GM21528 (cell line): ENCODE data around the gene MANSC1.
"Not testable (repeated sequence)": the region's sequence is repeated elsewhere in the genome, so short reads cannot be mapped to it uniquely, and the experiment has no call there.

Source experiments
- ATAC-seq: cut with Tn5 transposase; IDR thresholded peaks from one replicate; pipeline ENCODE4 v1.9.1; 2021; ENCODE audit warnings: mild to moderate bottlenecking, moderate library complexity; ENCODE audit not compliant: unreplicated experiment, low FRiP score

The MANSC1 gene

DNA sequence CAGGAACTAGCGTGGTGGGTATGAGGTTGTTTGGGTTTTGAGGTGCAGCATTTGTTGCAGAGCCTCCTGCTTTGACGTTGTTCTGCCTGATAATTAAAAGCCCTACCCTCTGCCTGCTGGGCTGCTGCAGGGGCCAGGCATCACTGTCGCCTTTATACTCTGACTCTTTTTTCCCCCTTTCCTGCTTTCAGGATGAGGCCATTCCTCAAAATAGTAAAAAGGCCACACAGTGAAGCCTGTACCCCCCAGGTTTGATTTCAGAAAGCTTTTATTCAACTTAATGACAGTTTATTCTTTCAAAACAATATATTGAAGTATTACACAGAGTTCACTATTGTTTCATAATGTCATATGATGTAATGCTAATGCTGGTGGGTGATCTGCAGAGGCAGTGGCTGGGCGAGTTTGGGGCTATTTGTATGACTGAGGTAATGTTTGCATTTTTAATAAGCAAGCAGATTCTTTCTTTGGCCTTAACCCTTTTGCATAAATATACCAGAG lies 15.9 kb upstream of the MANSC1 start:
- ATAC-seq, result no peak

DNA sequence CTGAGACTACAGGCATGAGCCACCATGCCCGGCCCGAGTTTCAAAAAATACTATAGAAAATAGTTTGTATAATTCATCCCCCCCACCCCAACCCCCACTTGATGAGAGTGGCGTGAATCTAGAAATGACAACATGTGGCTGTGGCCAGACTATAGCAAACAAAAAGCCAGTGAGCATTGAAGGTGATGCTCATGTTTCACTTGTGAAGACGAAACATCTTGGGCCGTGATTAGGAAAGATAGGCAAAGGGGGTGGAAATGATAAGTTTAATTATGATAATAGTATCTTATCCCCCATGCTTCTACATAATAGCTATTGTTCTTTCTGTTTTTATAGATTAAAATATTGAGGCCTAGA lies 15.4 kb upstream of the MANSC1 start:
- no peak for ATAC-seq

DNA sequence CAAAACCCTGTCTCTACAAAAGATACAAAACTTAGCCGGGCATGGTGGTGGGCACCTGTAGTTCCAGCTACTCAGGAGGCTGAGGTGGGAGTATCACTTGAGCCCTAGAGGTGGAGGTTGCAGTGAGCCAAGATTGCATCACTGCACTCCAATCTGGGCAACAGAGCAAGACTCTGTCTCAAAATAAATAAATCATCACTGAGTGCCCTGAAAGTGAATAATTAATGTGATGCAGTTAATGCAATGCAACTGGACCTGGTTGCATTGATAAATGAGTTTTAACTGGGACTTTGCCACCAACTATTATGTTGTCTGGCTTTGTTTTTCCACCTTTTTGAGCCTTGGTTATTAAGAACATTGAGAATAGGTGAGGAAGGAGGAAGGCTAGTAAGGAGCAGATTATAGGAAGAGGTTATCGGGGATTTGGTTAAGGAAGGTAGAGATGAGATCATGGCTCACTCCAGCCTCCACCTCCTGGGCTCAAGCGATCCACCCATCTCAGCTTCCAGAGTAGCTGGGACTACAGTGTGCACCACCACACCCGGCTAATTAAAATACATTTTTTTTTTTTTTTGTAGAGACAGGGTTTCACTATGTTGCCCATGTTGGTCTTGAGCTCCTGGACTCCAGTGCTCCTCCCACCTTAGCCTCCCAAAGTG lies 14.9 kb upstream of the MANSC1 start:
- no peak for ATAC-seq

DNA sequence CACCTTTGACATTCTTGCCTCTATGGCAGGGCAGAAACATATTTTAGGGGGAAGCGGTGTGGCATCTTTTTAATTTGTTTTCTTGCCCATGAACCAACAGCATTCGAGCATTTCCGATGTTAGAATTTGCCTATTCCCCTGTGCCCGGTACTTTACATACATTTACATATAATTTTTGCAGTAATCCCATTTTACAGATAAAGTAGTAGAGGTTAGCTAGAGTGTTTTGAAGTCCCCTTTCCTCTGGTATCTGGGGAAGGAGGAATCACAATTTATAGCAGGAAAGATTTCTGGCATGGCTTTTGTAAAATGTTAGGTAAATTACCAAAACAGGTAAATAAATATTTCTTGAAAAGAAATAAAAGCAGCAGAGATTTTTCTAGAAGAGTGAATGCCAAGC lies 8.5 kb upstream of the MANSC1 start:
- ATAC-seq, result no peak

DNA sequence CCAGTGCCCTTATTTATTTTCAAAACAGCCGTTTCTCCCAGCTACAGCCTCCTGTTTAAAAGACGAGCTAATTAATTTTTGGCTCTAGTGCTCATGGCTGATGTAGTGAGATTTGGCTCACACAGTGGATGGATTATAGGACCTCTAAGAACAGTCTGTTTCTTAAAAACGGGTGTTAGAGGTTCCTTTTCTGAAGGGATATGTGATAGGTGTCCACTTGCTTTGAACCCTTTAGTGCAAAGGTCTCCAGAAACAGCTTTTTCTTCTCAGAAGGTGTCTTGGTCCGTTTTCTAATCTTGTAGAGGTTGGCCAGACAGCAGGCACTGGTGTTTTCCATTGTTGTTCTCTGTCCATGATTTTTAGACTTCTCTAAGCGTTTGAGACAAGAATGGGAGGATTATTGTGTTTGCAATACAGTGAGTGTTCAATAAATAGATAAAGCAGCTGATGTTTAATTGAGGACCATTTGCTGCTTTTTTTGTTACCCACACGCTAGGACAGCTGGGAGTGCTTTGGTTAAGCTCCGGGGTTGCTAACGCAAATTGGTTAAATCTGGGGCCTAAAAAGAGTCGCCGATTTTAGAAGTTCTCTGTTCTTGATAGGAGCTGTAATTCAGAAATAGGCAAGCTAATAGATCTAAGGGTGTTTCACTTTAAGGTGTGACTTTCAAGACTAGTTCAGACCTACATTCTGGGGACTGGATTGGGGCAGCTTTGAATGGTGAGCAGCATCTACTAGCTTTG lies 7.8 kb upstream of the MANSC1 start:
- ATAC-seq, result no peak

DNA sequence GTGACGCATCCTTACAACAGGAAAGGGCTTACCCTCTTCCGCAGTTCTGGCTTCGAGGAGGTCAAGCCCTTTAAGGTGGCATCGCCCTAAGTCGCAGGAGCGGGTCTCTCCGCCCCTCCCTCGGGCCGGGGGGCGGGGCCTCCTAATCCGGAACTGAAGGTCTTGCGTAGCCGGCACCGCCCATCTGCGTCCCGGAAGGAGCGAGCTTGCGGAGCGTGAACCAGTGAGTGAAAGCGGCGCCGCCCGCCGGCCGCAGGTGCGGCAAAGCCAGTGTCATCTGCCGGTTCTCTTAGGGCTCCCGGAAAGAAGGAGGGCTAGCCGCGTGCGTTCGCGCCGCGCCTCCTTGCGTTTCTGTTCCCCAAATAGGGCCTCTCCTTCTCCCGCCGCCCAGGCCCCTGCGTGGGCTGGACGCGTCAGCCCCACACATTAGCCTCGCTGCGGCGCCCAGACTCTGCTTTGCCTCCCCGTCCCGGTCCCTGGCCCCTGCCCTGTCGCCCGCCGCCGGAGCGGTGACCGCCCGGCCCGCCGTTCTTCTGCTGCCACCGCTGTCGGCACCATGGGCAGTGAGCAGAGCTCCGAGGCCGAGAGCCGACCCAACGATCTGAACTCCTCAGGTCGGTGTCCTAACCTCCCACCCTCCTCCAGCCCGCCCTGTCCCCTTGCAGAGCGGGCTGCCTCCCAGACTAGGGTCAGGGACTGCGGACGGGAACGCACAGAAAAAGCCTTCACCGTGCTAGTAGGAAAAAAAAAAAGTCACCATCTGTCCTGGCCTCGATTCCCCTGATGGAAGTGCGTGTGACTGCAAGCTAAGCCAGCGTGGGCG lies 7.1 kb upstream of the MANSC1 start, which contains the start of gene BORCS5:
Gene BORCS5, plus strand, starts transcription at position 183 of the 823 bp plus-strand sequence. Its CDS starts 374 bp downstream, at position 557.
- ATAC-seq, result peak; percentile 93

DNA sequence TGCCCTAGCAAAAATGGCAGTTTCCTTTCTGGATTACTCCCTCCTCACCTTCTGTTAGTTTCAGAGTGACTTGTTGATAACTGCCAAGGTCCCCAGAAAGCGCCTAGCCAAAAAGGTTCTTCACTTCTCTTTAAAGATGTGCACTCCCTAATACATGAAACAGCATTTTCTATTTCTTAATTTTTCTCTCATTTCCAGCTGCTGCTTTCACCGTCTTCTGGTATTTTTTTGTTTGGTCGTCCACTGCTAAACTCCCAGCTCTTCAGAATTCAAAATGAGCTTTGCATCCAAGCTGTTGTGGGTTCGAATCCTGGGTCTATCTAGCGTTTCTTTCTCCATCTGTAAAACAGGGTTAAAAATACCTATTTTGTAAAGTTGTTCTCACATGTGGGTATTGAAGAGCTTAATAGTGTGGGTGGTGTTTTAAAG lies 6.4 kb upstream of the MANSC1 start:
- ATAC-seq, result no peak

DNA sequence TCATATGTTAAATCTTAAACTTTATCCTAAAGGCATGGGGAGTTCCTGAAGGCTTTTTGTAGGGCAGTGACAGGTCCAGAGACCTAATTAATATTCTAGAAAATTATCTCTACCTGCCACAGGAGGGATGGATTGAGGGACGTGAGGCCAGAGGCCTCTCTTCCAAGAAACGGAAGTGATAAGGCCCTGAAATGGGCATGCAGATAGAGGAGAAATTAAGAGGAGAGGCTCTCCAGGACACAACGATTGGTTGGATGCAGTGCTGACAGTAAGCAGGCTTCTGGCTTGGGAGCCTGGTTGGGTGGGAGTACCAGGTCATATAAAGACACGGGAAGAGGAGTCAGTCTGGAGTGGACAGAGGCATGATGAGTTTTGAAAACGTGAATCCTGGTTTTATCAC lies 3.8 kb upstream of the MANSC1 start:
- no peak for ATAC-seq

DNA sequence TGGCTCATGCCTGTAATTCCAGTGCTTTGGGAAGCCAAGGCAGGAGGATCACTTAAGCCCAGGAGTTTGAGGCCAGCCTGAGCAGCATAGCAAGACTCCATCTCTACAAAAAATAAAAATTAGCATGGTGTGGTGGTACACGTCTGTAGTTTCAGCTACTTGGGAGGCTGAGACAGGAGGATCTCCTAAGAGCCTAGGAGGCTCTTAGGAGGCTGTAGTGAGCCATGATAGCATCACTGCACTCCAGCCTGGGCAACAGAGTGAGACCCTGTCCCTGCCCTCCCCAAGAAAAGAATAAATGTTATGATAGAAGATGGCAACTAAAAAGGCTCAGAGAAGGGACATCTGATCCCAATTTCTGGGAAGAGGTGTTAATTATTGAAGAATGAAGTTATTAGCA lies 3.2 kb upstream of the MANSC1 start:
- no peak for ATAC-seq

DNA sequence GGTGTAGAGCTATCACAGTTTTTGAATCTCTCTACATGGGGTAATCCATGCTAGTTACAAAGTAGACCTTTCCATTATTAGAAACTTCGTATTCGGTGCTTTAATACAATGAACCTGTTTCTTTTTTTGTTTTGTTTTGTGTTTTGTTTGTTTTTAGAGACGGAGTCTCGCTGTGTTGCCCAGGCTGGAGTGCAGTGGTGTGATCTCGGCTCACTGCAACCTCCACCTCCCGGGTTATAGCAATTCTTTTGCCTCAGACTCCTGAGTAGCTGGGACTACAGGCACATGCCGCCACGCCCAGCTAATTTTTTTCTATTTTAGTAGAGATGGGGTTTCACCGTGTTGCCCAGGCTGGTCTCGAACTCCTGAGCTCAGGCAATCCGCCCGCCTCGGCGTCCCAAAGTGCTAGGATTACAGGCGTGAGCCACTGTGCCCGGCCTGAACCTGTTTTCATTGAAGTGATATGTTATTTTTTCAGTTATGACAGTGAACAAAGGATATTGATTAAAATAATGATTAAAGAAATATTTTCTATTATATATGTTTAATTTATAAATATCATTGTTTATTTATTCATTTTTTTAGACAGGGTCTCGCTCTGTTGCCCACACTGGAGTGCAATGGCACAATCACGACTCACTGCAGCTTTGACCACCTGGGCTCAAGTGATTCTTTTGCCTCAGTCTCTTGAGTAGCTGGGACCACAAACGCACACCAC lies 1.6 kb upstream of the MANSC1 start:
- not testable (repeated sequence) for ATAC-seq

DNA sequence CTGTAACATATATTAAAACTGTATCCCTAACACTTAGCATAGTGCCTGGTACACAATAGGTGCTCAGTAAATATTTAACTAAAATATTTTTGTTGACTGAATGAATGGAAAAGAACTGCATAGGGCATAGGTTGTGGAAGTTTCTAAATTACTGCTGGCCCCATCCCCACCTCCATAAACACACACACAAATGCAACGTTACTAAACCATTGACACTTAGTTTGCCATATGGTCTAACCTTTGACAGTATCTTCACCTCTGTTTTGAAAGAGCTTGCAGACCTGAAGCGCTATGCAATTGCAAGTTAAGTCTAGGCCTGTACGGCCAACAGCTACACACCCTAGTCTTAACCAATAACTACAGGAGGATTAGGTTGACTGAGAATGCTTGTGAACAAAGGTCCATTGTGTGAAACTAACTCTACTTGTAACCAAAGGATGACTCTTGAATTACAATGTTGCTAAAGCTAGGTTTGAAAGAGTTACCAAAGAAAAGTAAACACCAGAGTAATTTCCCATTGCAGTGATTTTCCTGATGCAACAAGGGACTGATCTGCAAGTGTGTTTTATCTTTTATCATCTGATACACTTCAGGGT lies 924 bp upstream of the MANSC1 start:
- no peak for ATAC-seq

DNA sequence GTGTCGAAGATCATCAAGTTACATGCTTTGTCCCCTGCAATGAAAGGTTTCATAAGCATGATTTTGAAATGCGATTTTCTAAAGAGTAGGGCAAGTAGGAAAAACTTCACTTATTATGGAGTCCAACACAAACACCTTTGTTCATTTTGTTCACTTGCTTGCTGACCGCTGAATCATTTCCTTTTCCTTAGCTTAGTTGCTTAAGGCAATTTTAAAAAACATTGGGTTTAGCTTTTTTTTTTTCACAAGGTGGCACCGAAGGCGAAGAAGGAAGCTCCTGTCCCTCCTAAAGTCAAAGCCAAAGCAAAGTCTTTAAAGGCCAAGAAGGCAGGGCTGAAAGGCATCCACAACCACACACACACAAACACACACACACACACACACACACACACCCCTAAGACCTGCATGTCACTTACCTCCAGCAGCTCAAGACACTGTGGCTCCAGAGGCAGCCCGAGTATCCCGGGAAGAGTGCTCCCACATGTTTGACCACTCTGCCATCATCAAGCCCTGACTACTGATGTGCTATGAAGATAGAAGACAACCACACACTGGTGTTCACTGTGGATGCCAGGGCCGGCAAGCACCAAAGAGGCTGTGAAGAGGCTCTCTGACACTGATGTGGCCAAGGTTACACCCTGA lies 11.4 kb downstream of the MANSC1 start:
- ATAC-seq, result no peak

DNA sequence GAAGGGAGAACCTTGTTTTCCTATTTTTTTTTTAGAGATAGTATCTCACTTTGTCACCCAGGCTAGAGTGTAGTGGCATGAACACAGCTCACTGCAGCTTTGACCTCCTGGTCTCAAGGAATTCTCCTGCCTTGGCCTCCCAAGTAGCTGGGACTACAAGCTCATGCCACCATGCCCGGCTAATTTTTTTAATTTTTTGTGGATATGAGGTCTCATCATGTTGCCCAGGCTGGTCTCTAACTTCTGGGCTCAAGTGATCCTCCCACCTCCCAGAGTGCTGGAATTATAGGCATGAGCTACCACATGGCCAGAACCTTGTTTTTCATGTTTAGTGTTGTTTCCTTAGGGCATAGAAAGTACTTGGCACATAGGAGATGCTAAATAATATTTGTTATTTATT lies 13.5 kb downstream of the MANSC1 start:
- ATAC-seq, result no peak

DNA sequence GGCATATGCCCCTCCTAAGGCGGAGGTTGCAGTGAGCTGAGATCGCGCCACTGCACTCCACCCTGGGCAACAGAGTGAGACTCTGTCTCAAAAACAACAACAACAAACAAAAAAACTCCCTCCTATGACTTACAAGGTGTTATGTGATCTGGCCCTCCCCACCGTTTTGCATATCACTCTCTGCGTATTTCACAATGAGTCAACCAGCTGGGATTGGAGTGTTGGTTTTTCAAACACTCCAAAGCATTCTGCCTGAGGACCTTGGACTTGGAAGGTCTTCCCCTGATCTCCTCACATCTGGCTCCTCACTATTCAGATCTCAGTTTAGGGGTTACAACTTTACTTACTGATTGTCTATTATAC lies 14.0 kb downstream of the MANSC1 start:
- ATAC-seq, result no peak

DNA sequence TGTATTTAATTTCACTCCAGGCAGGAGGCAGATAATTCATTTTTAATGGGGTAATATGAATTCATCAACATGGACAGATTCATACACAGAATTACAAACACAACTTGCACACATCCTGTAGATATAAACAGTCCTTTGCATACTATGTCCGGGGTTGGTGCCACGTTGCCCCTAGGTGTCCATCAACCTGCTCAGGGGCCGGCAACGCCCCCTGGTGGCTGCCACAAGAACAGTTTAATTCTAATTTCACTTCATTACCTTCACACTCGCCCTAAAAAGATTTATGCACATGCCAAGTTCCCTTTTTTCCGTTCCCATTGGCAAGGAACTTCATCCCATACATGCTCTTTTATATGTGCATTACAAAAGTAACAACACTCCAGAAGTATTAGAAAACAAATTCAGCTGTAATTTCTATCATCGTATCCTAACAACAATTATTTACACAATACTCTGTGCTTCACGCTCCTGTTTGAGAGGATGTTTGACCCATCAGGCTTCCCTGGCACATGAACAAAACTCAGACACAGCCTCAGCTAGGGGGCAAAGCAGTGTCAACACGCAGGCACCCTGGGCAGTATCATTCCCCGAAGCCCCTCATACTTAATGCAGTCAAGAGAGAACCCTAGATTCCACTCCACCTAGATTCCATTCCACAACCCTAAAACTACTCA lies 15.5 kb downstream of the MANSC1 start:
- peak; percentile 64 for ATAC-seq

DNA sequence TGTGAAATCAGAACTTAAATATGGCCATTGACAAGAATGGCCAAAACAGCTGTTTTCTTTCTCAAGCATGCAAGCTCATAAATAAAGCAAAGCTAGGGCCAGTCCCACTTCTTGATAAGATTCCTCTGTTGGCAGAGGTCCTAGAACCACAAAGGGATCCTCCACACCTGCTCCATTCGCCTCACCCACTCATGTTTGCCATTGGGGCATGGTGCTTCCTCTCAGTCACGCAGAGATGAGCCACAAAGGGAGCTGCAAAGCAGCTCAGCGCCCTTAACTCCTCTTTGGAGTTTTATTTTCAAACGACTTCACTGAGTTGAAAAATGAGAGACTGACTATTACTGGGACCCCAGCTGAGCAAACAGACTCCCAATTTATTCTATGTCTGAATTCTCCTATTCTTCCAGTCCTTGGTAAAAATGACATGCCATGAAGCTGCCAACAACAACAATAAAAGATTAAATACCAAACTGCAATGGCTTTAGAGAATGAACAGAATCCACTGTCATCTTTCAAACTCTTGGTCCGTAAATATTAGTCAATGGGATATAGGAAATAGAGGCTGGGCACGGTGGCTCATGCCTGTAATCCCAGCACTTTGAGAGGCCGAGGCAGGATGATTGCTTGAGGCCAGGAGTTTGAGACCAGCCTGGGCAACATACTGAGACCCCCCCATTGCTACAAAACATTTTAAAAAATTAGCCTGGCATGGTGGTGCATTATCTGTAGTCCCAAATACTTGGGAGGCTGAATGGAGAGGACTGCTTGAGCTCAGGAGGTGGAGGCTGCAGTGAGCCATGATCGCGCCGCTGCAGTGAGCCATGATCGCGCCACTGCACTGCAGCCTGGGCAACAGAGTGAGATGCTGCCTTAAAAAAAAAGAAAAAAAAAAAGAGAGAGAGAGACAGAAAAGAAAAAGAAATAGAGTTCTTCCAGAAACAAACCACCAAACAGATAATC lies 16.4 kb downstream of the MANSC1 start:
- no peak for ATAC-seq

DNA sequence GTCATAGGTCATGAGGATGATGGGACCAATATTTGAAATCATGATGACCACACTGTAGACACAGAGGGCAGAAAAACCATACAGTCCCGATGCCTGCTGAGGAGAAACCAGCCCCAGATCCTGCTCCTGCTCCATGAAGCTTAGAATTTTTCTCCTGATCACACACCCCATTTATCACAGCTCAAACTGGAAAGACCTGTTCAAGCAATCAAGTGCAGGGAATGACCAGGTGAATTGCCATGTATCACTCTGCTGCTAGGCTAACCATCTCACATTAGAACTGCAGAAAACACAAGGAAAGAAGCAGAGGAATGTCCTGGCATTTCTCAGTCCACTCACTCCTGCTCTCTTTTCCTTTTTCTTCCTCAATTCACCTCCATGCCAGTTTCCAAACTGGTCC lies 18.1 kb downstream of the MANSC1 start:
- ATAC-seq, result no peak

DNA sequence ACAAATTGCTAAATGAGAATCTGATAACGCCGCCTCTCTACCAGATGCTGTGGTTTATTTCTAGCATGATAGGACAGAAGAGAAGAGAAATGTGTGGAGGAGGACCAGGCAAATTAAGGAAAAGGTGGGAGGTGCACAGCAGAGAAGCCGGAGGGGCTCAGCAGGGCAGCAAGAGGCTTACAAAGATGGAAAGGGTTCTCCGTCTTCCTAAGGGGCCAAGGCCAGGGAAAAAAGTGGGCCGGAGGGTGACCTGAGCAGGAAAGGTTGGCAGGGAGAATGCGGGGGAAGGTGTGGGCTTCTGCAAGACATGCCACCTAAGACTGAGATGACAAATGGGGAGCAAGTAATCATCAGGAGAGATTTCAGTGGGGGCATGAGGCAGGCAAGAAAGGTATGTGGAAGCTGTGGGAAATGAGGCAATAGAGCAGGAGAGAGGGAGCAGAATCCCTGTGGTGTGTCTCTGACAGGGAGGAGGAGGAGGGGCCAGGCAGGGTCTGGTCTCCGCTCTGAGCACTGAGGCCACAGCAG lies 18.7 kb downstream of the MANSC1 start:
- no peak for ATAC-seq
